ENCODE results near the gene SLC17A4. TPM values are rescaled to one million over a fixed set of nuclear protein-coding genes. Genes with fewer than 3 reads are reported as not detected.

The SLC17A4 gene
- total and polyA plus RNA-seq, 3 donors from 2014 or later, result 0.24 to 0.45 (median 0.37) TPM

DNA sequence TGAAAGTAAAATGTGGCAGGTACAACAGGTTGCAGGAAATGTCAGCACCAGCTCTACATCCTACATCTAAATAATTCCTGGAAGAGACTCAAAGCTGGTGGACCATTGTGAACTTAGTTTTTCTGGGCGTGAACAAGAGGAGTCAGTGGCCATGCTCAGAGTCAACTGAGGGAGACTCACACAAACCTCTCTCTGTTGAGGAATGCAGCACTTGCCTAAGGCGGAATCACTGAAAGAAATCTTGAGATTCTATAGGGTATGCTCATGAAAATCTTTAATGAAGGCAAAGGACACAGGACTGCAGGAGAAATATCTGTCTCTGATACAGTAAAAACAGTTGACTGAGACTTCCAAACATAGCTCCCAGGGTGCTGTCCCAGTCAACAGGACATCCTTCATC, 22.5 kb downstream of the SLC17A4 start:
- H3K27ac ChIP-seq, result no peak overlapping the region
- no peak overlapping the region for H3K4me3 ChIP-seq
- DNase-seq, result no peak
- TF ChIP-seq POLR2A (IDR thresholded peaks at IDR 0.05), result no peak
- TF ChIP-seq, protein P1, sequence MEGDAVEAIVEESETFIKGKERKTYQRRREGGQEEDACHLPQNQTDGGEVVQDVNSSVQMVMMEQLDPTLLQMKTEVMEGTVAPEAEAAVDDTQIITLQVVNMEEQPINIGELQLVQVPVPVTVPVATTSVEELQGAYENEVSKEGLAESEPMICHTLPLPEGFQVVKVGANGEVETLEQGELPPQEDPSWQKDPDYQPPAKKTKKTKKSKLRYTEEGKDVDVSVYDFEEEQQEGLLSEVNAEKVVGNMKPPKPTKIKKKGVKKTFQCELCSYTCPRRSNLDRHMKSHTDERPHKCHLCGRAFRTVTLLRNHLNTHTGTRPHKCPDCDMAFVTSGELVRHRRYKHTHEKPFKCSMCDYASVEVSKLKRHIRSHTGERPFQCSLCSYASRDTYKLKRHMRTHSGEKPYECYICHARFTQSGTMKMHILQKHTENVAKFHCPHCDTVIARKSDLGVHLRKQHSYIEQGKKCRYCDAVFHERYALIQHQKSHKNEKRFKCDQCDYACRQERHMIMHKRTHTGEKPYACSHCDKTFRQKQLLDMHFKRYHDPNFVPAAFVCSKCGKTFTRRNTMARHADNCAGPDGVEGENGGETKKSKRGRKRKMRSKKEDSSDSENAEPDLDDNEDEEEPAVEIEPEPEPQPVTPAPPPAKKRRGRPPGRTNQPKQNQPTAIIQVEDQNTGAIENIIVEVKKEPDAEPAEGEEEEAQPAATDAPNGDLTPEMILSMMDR (IDR thresholded peaks at IDR 0.05), result no peak
- WGBS, 2 donors, result 90 to 96% methylated on average over 2 of the region's 2 CpGs
- H3K4me1 ChIP-seq, result no peaks in the 10 kb centered on the region
- no peaks in the 10 kb centered on the region for H3K9me3 ChIP-seq
- intact Hi-C loops (cut with DNase I; ENCODE audit: low total_unique reads), result no loop called here
- no peaks in the 10 kb centered on the region for H3K36me3 ChIP-seq (ENCODE audit: low read depth, missing control alignments)
- H3K27me3 ChIP-seq, result no peaks in the 10 kb centered on the region

DNA sequence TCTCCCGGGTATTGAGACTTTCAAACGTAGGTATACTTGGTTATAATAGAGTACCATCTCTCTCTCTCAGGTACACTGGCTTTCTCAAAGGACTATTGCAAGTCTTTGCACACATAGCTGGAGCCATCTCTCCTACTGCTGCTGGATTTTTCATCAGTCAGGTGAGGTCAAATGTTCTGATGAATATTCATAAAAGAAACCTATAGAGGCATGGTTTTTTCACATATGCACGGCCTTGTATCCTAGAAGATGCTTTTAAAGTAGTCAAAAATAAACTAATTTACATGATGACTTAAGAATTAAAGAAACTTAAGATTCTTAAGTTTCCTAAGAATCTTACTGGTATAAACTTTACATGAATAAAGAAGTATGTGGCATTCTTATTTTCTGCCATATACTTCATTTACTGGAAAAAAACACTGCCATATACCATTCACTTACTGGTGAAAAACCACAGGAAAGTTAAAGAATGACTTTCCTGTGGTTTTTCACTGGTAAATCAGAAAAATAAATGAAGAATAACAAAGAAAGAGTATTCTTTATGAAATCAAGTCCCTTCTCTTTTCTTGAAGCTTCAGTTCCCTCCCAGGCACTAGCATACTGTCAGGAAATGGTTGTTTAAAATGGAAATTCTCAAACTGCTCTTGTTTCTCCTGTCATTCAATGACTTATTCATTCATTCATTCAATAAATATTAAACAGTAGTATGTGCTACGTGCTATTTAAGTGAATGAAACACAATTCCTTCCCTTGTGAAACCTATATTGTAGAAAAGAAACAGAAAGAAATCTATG, 23.5 kb downstream of the SLC17A4 start:
- intact Hi-C loops (cut with DNase I; ENCODE audit: low total_unique reads), result no loop called here
- Histone ChIP-seq H3K36me3 (ENCODE audit: low read depth, missing control alignments) (no peaks in the 10 kb centered on the region), H3K27me3 (no peaks in the 10 kb centered on the region), H3K4me3 (no peak overlapping the region), H3K4me1 (no peaks in the 10 kb centered on the region), H3K27ac (no peak overlapping the region), H3K9me3 (no peaks in the 10 kb centered on the region)
- TF ChIP-seq, protein P1 (IDR thresholded peaks at IDR 0.05), result no peak
- no peak for TF ChIP-seq POLR2A (IDR thresholded peaks at IDR 0.05)
- DNase-seq, result no peak
- WGBS, 2 donors, result 75 to 85% methylated on average over 4 of the region's 4 CpGs

DNA sequence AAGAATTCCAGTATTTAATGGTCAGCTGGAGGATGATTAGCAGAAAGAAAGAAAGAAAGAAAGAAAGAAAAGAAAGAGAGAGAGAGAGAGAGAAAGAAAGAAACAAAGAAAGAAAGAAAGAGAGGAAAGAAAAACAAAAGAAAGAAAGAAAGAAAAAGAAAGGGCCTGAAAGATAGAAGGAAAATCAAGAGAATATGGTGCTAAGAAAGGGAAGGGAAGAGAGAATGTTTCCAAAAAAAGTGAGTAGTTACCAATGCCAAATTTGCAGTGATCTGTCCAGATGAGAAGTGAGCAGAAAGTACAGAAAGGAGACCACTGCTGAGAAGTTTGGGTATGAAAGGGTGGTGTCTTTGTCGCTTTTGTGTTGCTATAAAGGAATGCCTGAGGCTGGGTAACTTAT, 26.6 kb downstream of the SLC17A4 start:
- Histone ChIP-seq H3K4me1 (no peaks in the 10 kb centered on the region), H3K27ac (no peak overlapping the region), H3K27me3 (no peaks in the 10 kb centered on the region), H3K36me3 (ENCODE audit: low read depth, missing control alignments) (no peaks in the 10 kb centered on the region), H3K4me3 (no peak overlapping the region), H3K9me3 (no peaks in the 10 kb centered on the region)
- no peak for DNase-seq
- intact Hi-C loops (cut with DNase I; ENCODE audit: low total_unique reads), result no loop called here
- TF ChIP-seq POLR2A (IDR thresholded peaks at IDR 0.05), result no peak
- TF ChIP-seq, protein P1 (IDR thresholded peaks at IDR 0.05), result no peak
- WGBS, 2 donors, result 86 to 88% methylated on average over 1 of the region's 1 CpG

DNA sequence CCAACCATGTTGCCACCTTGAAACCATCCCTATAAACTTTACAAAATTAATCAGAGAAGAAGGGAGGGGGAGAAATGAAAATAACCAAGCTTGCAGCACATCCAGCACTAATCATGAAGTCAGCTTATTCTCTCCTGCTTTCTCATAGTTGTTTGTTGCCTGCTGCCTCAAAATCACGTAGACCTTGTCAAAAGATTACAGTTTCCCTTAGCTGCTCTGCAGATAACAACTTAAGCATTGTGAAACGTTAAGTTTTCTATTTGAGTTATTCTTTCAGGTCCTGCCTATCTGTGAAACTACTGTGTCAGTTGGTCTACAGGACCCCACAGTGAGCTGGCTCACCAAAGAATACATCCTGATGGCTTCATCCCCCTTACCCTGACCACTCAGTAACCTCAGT, 32.9 kb downstream of the SLC17A4 start:
- intact Hi-C loops (cut with DNase I; ENCODE audit: low total_unique reads), result no loop called here
- TF ChIP-seq, protein P1 (IDR thresholded peaks at IDR 0.05), result no peak
- TF ChIP-seq POLR2A (IDR thresholded peaks at IDR 0.05), result no peak
- no peak for DNase-seq
- no peaks in the 10 kb centered on the region for H3K4me1 ChIP-seq
- no peaks in the 10 kb centered on the region for H3K27me3 ChIP-seq
- WGBS, 2 donors, result 45 to 63% methylated on average over 2 of the region's 2 CpGs
- H3K4me3 ChIP-seq, result no peak overlapping the region
- no peak overlapping the region for H3K27ac ChIP-seq
- no peaks in the 10 kb centered on the region for H3K36me3 ChIP-seq (ENCODE audit: low read depth, missing control alignments)
- no peaks in the 10 kb centered on the region for H3K9me3 ChIP-seq
